Large intestine (tissue), 3 donors: Measurements from ENCODE around the gene DHX8. TPM values are rescaled to one million over a fixed set of nuclear protein-coding genes. Genes with fewer than 3 reads are reported as not detected.

Experiments used
- DNase-seq, 2 donors: peaks; one replicate each; pipeline versions ENCODE4 v3.0.0 to v3.0.0-alpha.2; 2013
- H3K27ac ChIP-seq: one replicate; pipeline ENCODE4 v1.5.1; 2013; ENCODE audit warnings: low read length
- H3K27me3 ChIP-seq: 2 replicates; pipeline ENCODE4 v1.6.1; 2013; ENCODE audit warnings: low read length; ENCODE audit not compliant: control insufficient read depth, insufficient read depth
- H3K36me3 ChIP-seq: 2 replicates; pipeline ENCODE4 v1.6.1; 2013; ENCODE audit warnings: low read length; ENCODE audit not compliant: control insufficient read depth, insufficient read depth
- H3K4me1 ChIP-seq: one replicate; pipeline ENCODE4 v1.6.1; 2013; ENCODE audit warnings: low read length; ENCODE audit not compliant: control insufficient read depth, insufficient read depth
- H3K4me3 ChIP-seq: one replicate; pipeline ENCODE4 v1.5.1; 2013; ENCODE audit warnings: low read length
- H3K9me3 ChIP-seq: one replicate; pipeline ENCODE4 v1.6.1; 2013; ENCODE audit warnings: mild to moderate bottlenecking, low read depth, low read length, moderate library complexity; ENCODE audit not compliant: control insufficient read depth
- WGBS: methylation state at CpG from one replicate; pipeline ENCODE4 v1.1.5; 2013; ENCODE audit warnings: low lambda C conversion rate; ENCODE audit not compliant: insufficient coverage; 5-methylcytosine and 5-hydroxymethylcytosine counted together
- polyA plus RNA-seq: library from polyadenylated mRNA; unstranded; fragments of 120-200 nt; gene quantifications from one replicate; pipeline ENCODE4 v1.2.1, GENCODE V29; 2013

The DHX8 gene
- polyA plus RNA-seq, 1 donor: 27.8 TPM

DNA sequence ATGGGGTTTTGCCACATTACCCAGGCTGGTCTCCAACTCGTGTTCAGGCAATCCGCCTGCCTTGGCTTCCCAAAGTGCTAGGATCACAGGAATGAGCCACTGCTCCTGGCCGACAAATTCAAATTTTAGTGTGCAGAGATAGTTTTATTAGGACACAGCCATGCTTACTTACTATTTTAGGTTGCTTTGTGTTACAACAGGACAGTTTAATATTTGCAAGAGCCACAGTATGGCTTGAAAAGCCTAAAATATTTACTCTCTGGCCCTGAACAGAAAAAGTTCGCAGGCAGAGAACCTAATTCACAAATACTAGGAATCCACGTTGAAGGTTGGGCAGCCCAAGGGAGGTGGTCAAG is 75.0 kb downstream of the DHX8 start:
- WGBS: no CpG with 5 or more reads among the region's 5 CpGs
- no peak overlapping the region for H3K27ac ChIP-seq
- no peak overlapping the region for H3K4me3 ChIP-seq
- peaks cover 38% of the 10 kb centered on the region for H3K4me1 ChIP-seq
- H3K27me3 ChIP-seq: no peaks in the 10 kb centered on the region
- no peak for DNase-seq
- no peaks in the 10 kb centered on the region for H3K9me3 ChIP-seq
- no peaks in the 10 kb centered on the region for H3K36me3 ChIP-seq

DNA sequence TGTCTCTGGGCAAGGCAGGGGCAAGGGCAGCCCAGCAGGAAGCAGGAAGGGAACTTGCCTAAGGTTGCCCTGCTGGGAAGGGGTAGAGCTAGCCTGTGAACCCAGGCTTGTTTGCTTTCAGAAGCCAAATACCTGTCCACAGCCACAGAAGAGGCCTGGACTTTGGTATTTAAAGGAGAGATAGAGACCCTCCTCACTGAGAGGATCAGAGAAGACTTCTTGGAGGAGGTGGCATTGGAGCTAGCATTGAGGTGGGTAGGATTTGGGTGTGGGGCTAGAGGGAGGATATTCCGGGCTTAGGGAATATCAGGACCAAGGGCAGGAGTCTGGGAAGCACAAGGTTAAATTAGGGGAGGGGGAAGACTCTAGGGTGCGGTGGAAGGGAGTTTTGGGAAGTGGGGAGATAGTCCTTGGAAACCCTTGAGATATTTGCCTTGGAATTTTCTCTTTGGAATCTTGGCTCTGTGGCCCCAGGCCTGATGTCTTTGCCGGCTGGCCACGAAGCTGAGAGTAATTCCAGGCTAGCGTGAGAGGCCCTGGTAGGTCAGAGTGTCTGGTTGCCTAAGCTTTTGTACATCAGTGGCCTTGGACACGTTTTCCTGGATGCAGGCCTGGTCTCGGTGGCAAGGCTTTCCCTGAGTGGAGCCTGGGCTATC is 75.5 kb downstream of the DHX8 start:
- no peaks in the 10 kb centered on the region for H3K9me3 ChIP-seq
- WGBS: no CpG with 5 or more reads among the region's 7 CpGs
- no peak overlapping the region for H3K4me3 ChIP-seq
- no peaks in the 10 kb centered on the region for H3K36me3 ChIP-seq
- no peak for DNase-seq
- H3K27me3 ChIP-seq: no peaks in the 10 kb centered on the region
- peaks cover 38% of the 10 kb centered on the region for H3K4me1 ChIP-seq
- H3K27ac ChIP-seq: no peak overlapping the region

DNA sequence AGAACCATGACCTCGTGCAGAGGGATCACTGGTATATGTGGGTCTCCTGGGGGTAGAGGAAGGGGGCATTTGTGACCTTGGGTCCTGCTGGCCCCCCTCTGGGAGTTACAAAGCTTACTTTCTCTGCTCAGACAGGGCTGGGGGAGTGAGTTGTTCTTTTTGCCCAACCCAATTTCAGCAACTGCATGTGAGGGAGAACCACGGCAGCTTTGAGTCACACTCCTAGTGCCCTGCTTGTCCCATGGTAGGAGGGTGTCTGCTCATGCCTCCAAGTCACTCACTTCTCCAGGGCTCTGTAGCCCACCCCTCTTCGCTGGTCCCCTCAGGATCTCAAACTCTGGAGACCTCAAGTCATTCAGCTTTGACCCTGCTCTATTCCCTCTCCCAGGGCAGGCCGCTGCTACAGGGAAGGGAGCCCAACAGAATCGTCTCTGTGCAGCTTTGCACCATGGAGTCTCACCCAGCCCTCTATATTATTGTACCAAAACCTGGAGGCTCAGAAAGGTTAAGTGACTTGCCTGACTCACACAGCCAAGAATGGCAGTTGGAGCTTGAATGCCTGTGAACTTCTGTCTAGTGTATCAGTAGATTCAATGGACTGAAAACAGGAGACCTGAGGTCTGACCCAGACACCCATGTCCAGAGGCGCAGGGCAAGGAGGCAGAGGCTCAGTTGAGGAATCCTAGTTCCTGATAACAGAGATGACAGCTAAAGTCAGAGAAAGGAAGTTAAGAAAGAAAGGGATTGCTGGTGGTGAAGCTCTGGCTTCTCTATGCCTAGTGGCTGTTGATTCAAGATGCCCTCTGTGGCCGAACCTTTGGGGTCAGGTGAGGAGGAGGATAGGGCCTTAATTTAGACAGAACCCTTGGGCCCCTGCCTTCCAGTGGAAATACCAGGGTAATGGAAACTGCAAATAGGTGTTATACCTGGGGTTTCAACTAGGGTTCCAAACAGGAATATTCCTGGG is 77.0 kb downstream of the DHX8 start:
- H3K4me1 ChIP-seq: peaks cover 24% of the 10 kb centered on the region
- no peak overlapping the region for H3K4me3 ChIP-seq
- H3K27ac ChIP-seq: no peak overlapping the region
- WGBS: no CpG with 5 or more reads among the region's 7 CpGs
- DNase-seq: no peak
- H3K36me3 ChIP-seq: no peaks in the 10 kb centered on the region
- H3K27me3 ChIP-seq: no peaks in the 10 kb centered on the region
- H3K9me3 ChIP-seq: no peaks in the 10 kb centered on the region

DNA sequence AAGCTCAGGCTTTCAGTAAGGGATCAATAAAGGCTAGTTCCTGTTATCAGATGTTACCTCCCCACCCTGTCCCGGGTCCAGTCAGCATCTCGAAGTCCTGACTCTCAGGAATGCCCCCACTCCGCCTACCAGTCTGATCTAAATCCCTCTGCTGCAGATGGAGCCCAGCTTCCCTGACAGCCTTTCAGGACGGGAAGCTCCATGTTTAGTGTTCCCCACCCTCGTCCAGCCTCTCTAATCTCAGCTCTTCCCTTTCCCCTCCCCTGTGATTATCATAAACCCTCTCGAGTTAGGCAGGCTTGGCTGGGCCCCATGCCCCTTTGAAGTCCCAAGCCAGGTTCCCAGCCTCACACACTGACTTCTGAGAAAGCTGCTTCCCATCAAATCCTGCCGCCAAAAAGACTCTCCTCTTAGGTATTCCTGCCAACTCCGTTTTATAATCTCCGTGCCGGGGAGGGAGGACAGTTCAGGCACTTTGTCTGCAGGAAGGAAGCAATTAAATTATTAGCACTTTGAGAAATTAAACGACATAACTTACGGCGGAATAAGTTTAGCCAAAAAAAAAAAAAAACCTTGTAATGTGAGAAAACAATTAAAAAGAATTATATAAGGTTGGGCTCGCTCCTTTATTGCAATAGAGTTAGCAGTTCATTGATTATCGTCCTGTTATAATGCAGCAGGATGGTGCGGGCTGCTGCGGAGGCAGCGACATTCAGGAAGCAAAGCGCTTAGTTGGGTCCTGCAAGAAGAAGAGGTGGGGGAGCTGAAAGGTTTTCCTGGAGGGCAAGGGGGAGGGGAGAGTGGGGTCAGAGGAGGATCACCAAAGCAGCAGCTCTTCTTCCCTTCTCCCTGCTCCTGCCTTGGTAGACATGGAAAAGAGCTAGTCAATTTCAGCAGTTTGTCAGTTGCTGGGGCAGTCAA is 79.2 kb downstream of the DHX8 start:
- H3K27me3 ChIP-seq: no peaks in the 10 kb centered on the region
- DNase-seq: peak in 1 of 2 donors; percentile 48

DNA sequence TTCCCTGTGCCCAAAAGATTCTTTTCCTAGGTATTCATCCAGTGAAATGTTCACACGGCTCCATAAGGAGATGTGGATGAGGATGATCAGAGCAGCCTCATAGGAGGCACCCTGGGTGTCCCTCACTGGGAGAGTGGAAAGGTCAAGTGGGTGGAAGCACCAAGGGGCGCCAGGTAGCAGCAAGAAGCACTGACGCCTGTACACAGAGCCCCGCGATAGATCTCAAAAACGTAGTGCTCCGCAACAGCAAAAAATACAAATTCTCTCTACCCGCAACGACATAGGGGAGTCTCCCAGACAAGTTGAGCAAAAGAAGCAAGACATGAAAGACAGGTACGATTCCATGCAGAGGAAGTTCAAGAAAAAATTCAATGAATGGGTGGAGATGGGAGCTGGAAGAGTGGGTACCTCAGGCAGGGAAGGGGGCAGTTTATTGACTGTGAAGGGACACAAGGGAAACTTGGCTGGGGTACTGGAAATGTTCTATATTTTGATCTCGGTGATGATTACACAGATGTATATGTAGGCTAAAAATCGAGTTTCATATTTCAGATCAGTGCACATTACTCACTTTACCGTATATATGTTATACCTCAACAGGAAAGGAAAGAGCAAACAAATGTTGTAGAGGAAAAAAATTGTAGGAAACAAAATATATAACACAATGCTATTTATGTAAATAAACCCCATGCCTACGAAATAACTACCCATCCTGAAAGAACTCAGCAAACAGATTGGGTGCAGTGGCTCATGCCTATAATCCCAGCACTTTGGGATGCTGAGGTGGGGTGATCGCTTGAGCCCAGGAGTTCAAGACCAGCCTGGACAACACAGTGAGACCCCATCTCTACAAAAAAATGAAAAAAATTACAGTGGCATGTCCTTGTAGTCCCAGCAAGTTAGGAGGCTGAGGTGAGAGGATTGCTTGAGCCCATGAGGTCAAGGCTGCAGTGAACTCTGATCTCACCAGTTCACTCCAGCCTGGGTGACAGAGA is 80.1 kb downstream of the DHX8 start:
- Histone ChIP-seq H3K4me3 (no peak overlapping the region), H3K4me1 (peaks cover 19% of the 10 kb centered on the region), H3K36me3 (no peaks in the 10 kb centered on the region), H3K27me3 (no peaks in the 10 kb centered on the region), H3K9me3 (no peaks in the 10 kb centered on the region), H3K27ac (no peak overlapping the region)
- DNase-seq: no peak
- 71% methylated on average over 2 of the region's 15 CpGs for WGBS

More for the DNA sequence above, 79.2 kb downstream of the DHX8 start:
- Histone ChIP-seq H3K4me3 (no peak overlapping the region), H3K4me1 (peaks cover 19% of the 10 kb centered on the region), H3K27ac (no peak overlapping the region), H3K36me3 (no peaks in the 10 kb centered on the region), H3K9me3 (no peaks in the 10 kb centered on the region)
- 17% methylated on average over 3 of the region's 19 CpGs for WGBS

DNA sequence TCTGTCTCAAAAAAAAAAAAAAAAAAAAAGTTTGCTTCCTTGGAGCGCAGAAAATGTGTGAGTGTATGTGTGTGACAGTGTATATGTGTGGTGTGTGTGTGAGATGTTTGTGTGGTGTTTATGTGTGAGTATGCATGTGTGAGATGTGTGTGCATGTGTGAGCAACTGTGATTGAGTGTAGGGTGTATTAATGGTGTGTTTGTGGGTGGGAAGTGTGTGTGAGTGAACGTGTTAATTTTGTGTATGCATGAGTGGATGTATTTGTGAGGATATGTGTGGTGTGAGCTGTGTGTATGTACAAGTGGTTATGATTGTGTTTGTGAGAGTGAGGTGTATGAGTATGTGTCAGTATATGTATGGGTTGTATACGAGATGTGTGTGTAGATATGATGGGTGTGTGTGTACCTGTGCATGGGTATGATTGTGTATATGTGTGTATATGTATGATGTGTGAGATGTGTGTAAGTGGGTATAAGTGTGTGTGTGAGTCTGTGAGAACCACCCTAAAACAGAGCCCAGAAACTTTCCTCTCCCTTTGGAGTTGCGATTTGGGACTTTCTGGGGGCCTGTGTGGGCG is 84.8 kb downstream of the DHX8 start:
- DNase-seq: no peak
- no CpG with 5 or more reads among the region's 5 CpGs for WGBS
- Histone ChIP-seq H3K36me3 (no peaks in the 10 kb centered on the region), H3K4me1 (peaks cover 16% of the 10 kb centered on the region), H3K27ac (no peak overlapping the region), H3K9me3 (no peaks in the 10 kb centered on the region), H3K27me3 (no peaks in the 10 kb centered on the region), H3K4me3 (no peak overlapping the region)

DNA sequence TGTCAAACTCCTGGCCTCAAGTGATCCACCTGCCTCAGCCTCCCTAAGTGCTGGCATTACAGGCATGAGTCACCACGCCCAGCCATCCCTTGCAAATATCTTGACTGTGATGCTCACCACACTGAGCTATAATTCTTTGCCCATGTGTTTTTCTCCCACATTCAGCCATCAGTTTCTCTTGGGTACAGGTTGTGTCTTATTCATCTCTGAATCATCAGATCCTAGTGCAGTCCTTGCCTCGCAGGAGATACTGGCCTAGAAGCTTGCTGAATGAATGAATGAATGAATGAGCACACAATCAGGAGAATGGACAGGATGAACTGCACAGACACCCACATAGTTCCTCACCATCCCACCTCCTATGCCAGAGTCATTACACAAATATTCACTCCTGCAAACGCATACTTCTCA is 86.7 kb downstream of the DHX8 start:
- DNase-seq: peak in 1 of 2 donors; percentile 1
- 100% methylated on average over 1 of the region's 3 CpGs for WGBS
- no peak overlapping the region for H3K4me3 ChIP-seq
- H3K27ac ChIP-seq: no peak overlapping the region
- H3K27me3 ChIP-seq: no peaks in the 10 kb centered on the region
- H3K36me3 ChIP-seq: no peaks in the 10 kb centered on the region
- H3K9me3 ChIP-seq: no peaks in the 10 kb centered on the region
- peaks cover 32% of the 10 kb centered on the region for H3K4me1 ChIP-seq

DNA sequence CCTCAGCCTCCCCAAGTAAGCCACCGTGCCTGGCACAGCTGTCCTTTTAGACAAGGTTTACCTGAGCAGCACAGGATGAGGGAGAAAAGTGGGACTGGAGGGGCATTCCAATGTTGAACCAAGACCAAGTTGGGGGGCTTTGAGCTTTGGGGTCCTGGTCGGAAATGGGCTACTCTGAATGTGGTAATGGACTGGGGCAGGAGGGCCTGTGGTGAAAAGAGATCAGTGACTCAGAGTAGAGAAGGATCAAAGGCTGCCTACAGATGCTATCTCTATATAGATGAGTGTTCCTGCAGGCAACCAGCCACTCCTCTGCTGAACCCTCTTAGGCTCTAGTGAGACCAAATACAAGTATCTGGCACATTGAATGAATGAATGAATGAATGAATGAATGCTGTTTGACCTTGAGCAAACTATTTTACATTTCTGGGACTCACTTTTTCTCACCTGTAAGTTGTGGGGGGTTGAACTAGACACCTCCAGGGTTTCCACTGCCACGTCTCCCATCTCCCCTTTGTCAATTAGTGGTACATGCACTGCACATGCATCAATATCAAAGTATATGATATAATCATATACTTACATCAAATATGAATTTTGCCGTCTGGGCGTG is 88.7 kb downstream of the DHX8 start:
- Histone ChIP-seq H3K4me3 (no peak overlapping the region), H3K27ac (peak overlapping the region; percentile 74), H3K9me3 (no peaks in the 10 kb centered on the region), H3K27me3 (no peaks in the 10 kb centered on the region), H3K36me3 (no peaks in the 10 kb centered on the region), H3K4me1 (peaks cover 40% of the 10 kb centered on the region)
- WGBS: no CpG with 5 or more reads among the region's 5 CpGs
- peak in 1 of 2 donors; percentile 72 for DNase-seq
